KBM-7 (cell line): ENCODE data around the gene SNX13.
A peak's percentile ranks its signal among the peaks of the same experiment; 100 is the strongest.

ENCODE experiments used
- DNase-seq: peaks from one replicate; pipeline ENCODE4 v3.0.0-alpha.2; 2015
- in situ Hi-C: fragments of 300-500 bp; cut with MboI; formaldehyde crosslinking; loops from 2 replicates; pipeline ENCODE4 v1.14.3; 2020; ENCODE audit warnings: low sequenced_read_pairs, low pct_unique_long_range_greater_than_20kb, mixed read lengths

The SNX13 gene

DNA sequence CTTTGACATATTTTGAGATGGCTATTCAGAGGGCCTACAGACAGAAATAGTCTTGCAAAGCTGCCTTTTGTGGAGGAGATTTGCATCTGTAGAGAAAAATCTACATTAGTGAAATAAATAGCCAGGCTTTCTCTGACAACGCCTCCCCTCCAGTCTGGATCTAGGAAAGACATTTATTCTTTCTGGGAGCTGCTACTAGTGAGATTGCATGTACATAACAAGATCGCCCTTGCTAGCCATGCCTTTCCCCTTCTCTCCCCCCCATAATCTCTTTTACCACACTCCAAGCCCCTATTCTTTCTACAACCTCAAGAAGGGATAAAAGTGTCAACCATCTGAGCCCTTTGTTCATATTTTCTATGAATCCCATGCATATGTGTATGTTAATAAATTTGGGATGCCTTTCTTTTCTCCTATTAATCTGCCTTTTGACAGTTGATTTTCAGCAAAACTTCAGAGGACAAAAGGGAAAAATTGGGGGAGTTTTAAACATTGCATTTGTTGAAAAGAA, 194.2 kb downstream of the SNX13 start:
- in situ Hi-C loops: no loop called here

DNA sequence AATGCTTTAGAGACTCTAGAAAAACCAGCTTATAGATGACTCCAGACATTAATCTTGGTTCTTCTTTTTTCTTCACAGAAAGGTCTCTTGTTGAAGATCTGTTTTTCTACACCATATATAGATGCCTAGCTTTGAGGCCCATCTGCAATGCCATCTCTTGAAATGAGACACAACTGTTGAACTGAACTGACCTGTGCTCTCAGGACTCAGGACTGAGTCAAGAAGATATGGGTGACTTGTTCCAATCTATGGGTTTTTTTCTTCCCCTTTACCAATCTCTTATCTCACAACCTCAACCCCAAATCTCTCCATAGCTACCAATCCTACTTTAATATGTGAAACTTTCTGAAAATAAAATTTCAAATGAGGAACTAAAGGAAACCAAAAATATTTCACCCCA, 194.7 kb downstream of the SNX13 start:
- DNase-seq: peak; percentile 3
- in situ Hi-C loops: no loop called here

More for the DNA sequence above, 194.2 kb downstream of the SNX13 start:
- no peak for DNase-seq

DNA sequence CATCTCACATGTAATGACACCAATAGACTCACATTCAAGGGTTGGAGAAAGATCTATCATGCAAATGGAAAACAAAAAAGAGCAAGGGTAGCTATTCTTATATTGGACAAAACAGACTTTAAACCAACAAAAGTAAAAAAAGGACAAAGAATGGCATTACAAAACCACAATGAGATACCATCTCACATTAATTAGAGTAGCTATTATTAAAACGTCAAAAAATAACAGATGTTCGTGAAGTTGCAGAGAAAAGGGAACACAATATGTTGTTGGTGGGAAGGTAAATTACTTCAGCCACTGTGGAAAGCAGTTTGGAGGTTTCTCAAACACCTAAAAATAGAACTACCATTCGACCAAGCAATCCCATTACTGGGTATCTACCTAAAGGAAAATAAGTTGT, 197.0 kb downstream of the SNX13 start:
- DNase-seq: peak; percentile 35
- in situ Hi-C loops: no loop called here

DNA sequence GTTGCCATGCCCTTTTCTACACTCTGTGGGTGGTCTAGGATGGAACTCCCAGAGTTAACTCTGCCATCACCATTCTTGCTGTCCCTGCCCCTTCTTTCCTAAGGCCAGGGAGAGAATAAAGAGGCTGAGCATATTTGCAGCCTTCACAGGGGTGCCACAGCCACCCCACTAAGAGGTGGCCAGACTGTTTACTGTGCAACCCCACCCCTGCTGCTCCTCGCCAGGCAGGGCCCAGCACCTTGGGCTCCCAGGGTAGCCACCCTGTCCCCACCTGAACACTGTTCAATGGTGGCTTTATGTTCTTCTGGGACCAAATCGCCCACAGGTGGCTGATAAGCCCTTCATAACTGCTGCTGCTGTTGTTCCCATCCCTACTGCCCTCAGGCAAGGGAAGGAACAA, 198.9 kb downstream of the SNX13 start:
- in situ Hi-C loops: no loop called here
- no peak for DNase-seq
